ENCODE results near the gene TEX55.
A peak's percentile ranks its signal among the peaks of the same experiment; 100 is the strongest.
"Not testable (repeated sequence)": the region's sequence is repeated elsewhere in the genome, so short reads cannot be mapped to it uniquely, and the experiment has no call there.

TEX55 gene

GRCh38 chr3:119161240-119161639 is 15.3 kb downstream of the TEX55 start:
- peak; percentile 24 for DNase-seq

- not testable (repeated sequence) for DNase-seq
Observed at GRCh38 chr3:119164745-119165144, 18.8 kb downstream of the TEX55 start.

- DNase-seq = no peak
Observed at GRCh38 chr3:119170821-119171220, 24.9 kb downstream of the TEX55 start.

GRCh38 chr3:119173325-119173724 is 27.4 kb downstream of the TEX55 start, which contains the start of gene UPK1B:
UPK1B (plus strand) TSS chr3:119173598; CDS start chr3:119186742, 13,144 bp downstream.
- no peak for DNase-seq

- no peak for DNase-seq
Observed at GRCh38 chr3:119175872-119176756, 30.1 kb downstream of the TEX55 start.

GRCh38 chr3:119176778-119177177 is 30.8 kb downstream of the TEX55 start:
- DNase-seq = no peak

- DNase-seq = no peak
Observed at GRCh38 chr3:119177321-119177720, 31.4 kb downstream of the TEX55 start.

GRCh38 chr3:119181765-119182164 is 35.8 kb downstream of the TEX55 start:
- DNase-seq = no peak

- DNase-seq = no peak
Observed at GRCh38 chr3:119184111-119184510, 38.1 kb downstream of the TEX55 start.

- no peak for DNase-seq
Observed at GRCh38 chr3:119184796-119185570, 39.0 kb downstream of the TEX55 start.

GRCh38 chr3:119187266-119187665 is 41.3 kb downstream of the TEX55 start:
- no peak for DNase-seq

- DNase-seq = no peak
Observed at GRCh38 chr3:119191800-119192199, 45.8 kb downstream of the TEX55 start.

GRCh38 chr3:119194237-119195150 is 48.5 kb downstream of the TEX55 start:
- DNase-seq = no peak

GRCh38 chr3:119195151-119195476 is 49.1 kb downstream of the TEX55 start:
- DNase-seq = no peak

GRCh38 chr3:119195911-119196310 is 49.9 kb downstream of the TEX55 start:
- no peak for DNase-seq

All from NCI-H2029 (cell line).